ENCODE results near the gene PTPRT.
"Not testable (repeated sequence)": the region's sequence is repeated elsewhere in the genome, so short reads cannot be mapped to it uniquely, and the experiment has no call there.

The PTPRT gene

DNA sequence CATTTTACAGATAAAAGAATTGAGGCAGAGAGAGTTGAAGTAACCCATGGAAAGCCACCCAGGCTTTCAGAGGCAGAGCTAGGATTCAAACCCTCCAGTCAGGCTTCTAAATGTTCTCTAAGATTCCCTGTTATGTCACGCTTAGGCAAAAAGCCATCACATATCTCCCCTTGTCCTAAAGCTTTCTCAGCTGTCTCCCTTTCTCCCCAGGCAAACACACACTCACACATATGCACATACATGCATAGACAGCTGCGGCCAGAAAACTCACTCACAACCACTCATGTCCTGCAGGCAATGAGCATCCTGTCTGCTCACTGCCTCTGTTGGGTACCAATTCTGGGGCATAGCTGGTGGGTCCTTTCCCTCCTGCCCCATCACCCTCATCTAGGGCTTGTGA, 975.6 kb downstream of the PTPRT start:
- TF ChIP-seq, protein P1, sequence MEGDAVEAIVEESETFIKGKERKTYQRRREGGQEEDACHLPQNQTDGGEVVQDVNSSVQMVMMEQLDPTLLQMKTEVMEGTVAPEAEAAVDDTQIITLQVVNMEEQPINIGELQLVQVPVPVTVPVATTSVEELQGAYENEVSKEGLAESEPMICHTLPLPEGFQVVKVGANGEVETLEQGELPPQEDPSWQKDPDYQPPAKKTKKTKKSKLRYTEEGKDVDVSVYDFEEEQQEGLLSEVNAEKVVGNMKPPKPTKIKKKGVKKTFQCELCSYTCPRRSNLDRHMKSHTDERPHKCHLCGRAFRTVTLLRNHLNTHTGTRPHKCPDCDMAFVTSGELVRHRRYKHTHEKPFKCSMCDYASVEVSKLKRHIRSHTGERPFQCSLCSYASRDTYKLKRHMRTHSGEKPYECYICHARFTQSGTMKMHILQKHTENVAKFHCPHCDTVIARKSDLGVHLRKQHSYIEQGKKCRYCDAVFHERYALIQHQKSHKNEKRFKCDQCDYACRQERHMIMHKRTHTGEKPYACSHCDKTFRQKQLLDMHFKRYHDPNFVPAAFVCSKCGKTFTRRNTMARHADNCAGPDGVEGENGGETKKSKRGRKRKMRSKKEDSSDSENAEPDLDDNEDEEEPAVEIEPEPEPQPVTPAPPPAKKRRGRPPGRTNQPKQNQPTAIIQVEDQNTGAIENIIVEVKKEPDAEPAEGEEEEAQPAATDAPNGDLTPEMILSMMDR (conservative IDR thresholded peaks at IDR 0.05; ENCODE audit: low read length) = no peak
- DNase-seq (ENCODE audit: low read depth) = no peak
- H3K4me3 ChIP-seq (ENCODE audit: low read length) = no peak overlapping the region

DNA sequence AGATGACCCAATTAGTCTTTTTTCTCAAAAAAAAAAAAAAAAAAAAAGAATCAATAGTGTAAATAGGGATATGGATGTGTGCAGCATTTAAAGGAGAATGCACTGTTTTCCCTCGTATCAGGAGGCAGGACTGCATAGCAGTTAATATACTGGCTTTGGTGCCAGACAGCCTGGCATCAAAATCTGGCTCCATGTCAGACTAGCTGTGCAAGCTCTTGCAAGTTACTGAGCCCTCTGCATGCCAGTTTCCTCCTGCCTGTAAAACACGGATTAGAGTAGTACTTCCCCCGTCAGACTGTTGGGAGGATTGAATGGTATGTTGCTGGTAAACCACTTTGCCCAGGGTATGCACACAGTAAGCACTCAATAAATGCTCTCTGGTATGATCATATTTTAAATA, 977.3 kb downstream of the PTPRT start:
- TF ChIP-seq, protein P1 (conservative IDR thresholded peaks at IDR 0.05; ENCODE audit: low read length) = no peak
- DNase-seq (ENCODE audit: low read depth) = no peak
- no peak overlapping the region for H3K4me3 ChIP-seq (ENCODE audit: low read length)

DNA sequence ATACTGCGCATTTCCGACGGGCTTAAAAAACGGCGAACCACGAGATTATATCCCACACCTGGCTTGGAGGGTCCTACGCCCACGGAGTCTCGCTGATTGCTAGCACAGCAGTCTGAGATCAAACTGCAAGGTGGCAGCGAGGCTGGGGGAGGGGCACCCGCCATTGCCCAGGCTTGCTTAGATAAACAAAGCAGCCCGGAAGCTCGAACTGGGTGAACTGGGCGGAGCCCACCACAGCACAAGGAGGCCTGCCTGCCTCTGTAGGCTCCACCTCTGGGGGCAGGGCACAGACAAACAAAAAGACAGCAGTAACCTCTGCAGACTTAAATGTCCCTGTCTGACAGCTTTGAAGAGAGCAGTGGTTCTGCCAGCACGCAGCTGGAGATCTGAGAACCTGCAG, 983.1 kb downstream of the PTPRT start:
- not testable (repeated sequence) for DNase-seq (ENCODE audit: low read depth); H3K4me3 ChIP-seq (ENCODE audit: low read length)

DNA sequence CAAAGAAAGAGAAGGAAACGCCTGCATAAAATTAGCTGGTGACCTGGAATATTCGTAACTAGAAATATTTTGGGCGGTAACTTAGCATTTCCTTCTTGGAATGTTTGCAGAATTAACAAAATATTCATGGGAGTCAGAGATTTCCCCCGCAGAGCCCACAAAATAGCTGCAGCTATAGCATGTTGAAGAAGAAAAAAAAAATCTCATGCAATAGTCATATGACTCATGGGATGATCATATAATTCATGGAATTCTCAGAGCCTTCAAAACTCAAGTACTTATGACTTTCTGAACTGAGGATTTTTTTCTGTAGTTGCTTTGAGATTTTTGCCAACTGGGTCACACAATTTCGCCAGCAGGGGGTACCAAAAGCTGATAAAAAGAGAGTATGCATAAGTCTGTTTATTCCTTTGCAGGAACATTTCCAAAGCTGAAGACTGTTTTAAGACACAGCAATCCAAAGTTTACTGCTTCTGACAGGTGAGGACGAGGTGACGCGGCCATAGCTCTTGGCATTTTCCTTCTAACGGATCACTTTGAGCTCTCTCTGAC, 985.5 kb downstream of the PTPRT start:
- no peak overlapping the region for H3K4me3 ChIP-seq (ENCODE audit: low read length)
- DNase-seq (ENCODE audit: low read depth) = no peak
- TF ChIP-seq, protein P1 (conservative IDR thresholded peaks at IDR 0.05; ENCODE audit: low read length) = no peak

DNA sequence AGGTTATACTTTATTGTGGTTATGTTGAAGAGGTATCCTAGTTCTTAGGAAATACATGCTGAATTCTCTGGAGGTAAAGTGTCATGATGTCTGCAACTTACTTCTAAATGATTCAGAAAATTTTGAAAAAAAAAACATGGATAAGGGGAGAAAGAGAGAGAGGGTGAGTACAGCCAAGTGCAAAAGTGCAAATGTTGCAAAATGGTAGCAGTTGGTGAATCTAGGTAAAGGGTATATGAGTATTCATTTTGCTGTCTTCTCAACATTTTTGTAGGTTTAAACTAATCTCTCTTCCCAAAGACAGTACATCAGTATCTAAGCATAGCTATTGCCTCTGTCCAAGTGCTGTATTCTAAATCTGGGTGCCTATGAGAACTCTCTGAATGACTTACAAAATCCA, 992.1 kb downstream of the PTPRT start:
- no peak for DNase-seq (ENCODE audit: low read depth)
- H3K4me3 ChIP-seq (ENCODE audit: low read length) = no peak overlapping the region
- TF ChIP-seq, protein P1 (conservative IDR thresholded peaks at IDR 0.05; ENCODE audit: low read length) = no peak

DNA sequence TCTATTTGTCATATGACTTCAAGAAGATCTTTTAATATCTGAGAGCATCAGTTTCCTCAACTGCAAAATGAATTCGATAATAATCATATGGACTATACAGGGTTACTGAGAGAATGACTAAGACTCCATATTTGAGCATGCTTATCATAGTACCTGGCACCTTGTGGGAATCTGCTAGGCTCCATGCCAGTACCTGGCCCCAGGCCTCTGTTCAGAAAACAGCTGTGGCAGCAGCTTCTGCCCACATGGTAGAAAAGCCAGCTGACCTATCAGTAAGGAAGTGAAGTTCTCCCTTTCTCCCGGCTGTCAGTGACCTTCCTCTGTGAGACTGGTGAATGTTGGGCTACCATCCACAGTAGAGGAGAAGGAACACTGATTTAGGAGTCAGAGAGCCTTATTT, 996.6 kb downstream of the PTPRT start:
- no peak overlapping the region for H3K4me3 ChIP-seq (ENCODE audit: low read length)
- DNase-seq (ENCODE audit: low read depth) = no peak
- TF ChIP-seq, protein P1 (conservative IDR thresholded peaks at IDR 0.05; ENCODE audit: low read length) = no peak

DNA sequence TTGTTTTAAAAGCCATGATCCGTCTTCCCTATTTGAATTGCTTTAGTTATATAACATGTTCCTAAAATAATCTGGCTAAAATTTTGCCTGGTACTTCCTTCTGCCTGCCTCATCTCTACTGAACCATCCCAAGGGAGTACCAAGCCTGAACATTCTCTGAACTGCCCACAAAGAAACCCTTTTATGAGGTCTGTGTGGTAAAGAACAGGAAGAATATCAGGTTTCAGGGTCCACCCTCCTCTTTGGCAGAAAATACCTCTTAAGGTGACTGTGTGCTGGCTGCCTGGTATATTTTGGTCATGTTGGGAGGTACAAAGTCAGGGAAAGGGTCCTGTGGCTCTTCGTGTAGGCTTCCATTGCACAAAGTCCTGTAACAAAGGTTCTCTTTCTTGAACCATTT, 997.4 kb downstream of the PTPRT start:
- no peak for DNase-seq (ENCODE audit: low read depth)
- TF ChIP-seq, protein P1 (conservative IDR thresholded peaks at IDR 0.05; ENCODE audit: low read length) = no peak
- no peak overlapping the region for H3K4me3 ChIP-seq (ENCODE audit: low read length)

Measured in AG10803 (cell line).